Measurements from ENCODE around the gene TRIP10.

The TRIP10 gene

DNA sequence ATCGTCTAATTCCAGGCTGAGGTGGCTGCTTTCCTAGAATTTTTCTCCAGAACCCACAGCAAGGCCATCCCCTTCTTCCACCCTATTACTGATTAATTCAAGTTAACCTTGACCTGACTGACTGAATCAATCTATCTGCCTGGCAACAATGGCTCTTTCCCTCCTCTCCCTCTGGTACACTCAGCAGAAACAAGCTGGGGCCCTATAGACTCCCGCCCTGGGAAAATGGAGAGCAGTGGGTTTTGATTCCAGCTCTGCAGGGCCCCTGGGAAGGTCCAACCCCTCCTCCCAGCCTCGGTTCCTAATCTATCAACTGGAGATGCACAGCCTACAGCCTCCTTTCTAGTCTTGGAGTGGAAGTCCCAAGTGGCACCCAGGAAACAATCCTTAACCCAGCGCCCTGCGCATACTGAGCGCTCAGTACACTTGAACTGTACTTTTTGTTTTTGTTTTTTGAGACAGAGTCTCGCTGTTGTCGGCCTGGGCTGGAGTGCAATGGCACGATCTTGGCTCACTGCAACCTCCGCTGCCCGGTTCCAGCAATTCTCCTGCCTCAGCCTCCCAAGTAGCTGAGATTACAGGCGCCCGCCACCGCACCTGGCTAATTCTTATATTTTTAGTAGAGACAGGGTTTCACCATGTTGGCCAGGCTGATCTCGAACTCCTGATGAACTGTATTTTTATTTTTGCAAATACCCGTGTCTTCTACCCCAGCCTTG is 13.8 kb upstream of the TRIP10 start:
- DNase-seq (ENCODE audit: low spot score) = no peak

GRCh38 chr19:6728346-6728745 is 11.1 kb upstream of the TRIP10 start:
- DNase-seq (ENCODE audit: low spot score) = no peak

DNA sequence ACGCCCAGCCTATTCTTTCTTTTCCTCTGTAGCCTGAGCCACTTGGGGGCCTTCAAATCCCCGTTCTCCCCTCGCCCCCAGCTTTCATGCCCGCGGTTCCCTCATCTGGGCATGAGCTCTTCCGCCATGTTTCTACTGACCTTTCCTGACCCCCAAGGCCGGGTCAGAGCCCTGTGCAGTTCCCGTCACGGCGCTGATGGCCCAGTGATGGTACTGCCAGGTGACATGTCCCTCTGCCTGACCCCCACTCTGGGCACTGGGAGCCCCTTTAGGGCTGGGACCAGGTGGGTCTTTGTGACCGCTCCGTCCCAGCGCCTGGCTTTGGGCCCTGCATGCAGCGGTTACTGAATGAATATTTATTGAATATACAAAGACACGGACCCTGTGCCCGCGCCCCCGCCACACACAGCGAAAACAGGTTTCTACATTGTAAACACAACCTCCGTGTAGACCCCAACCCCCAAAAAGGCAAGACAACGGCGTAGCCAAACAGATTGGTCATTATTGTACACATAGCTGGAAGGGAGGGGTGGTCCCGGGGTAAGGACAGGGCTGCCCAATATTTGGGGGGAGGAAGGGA is 9.8 kb upstream of the TRIP10 start:
- DNase-seq (ENCODE audit: low spot score) = no peak

- no peak for DNase-seq (ENCODE audit: low spot score)
These were observed 9.2 kb upstream of the TRIP10 start for GRCh38 chr19:6730153-6730804.

DNA sequence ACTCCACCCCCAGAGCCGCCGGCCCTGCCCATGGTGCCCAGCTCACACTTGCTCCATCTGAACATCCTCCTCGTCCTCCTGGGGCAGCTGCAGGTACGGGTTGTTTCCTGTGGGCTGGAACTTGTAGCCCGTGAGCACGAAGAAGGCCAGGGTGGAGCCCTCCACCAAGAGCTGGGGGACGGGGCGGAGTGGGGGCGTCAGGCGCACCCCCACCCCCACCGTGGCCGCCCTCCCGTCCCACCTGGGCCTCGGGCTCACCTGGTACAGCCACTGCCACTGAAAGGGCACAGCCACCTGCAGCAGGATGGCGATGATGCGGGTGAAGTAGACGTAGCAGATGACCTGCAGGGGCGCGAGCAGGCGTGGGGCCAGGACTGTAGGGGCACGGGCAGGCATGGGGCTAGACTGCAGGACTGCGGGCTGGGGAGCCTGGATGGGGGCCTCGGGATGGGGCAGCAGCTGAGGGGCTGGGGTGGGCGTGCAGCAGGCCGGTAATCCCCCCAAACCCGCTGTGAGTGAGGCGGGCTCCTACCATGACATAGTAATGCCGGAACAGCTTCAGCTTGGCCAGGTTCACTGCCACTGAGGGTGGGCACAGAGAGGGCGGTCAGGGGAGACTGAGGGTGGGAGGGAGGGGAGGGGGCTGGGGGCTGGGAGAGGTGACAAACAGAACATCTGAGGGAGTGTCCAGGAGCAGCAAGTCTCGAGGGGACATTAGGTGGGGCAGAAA is 8.4 kb upstream of the TRIP10 start:
- no peak for DNase-seq (ENCODE audit: low spot score)

DNA sequence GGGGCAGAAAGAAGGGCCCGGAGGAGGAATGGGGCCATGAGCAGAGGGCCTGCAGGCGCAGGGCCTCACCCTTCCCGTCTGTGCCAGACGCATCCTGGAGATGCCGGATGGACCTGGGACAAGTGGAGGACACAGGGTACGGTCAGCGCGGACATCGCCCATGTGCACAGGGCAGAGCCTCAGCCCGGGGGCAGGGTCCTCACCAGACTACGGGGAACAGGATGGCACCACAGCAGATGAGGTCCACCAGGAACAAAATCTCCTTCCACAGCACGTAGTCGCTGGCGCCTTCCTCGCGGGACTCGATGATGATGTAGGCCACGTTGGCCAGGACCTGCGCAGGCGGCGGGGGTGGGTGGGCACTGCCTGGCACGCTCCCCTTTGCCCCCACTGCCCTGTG is 7.7 kb upstream of the TRIP10 start:
- no peak for DNase-seq (ENCODE audit: low spot score)

DNA sequence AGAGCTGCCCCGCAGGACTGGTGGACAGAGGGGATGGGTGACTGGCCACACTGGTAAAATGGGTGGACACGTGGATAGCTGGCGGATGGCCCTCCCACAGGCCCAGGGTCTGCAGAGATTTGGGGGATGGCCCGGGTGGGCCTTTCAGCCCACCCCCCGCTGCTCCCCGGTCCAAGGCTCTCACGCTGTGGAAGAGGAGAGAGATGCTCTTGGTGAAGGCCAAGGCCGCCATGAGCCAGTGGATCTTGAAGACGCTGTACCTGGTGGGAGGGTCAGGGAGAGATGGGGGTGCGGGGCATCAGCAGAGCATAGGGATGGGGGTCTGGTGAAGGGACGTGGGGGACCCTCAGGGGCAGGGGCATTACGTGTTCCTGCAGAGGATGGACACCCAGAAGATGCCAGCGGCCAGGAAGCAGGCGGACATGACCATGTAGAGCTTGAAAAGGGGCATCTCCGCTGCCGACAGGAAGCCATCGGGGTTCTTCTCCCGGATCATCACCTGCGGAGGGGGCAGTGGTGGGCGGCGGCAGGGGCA is 6.6 kb upstream of the TRIP10 start:
- no peak for DNase-seq (ENCODE audit: low spot score)

GRCh38 chr19:6733338-6734095 is 6.0 kb upstream of the TRIP10 start:
- no peak for DNase-seq (ENCODE audit: low spot score)

- DNase-seq (ENCODE audit: low spot score) = no peak
These were observed 5.3 kb upstream of the TRIP10 start for GRCh38 chr19:6734096-6734696.

GRCh38 chr19:6735181-6735911 is 4.1 kb upstream of the TRIP10 start:
- DNase-seq (ENCODE audit: low spot score) = no peak

DNA sequence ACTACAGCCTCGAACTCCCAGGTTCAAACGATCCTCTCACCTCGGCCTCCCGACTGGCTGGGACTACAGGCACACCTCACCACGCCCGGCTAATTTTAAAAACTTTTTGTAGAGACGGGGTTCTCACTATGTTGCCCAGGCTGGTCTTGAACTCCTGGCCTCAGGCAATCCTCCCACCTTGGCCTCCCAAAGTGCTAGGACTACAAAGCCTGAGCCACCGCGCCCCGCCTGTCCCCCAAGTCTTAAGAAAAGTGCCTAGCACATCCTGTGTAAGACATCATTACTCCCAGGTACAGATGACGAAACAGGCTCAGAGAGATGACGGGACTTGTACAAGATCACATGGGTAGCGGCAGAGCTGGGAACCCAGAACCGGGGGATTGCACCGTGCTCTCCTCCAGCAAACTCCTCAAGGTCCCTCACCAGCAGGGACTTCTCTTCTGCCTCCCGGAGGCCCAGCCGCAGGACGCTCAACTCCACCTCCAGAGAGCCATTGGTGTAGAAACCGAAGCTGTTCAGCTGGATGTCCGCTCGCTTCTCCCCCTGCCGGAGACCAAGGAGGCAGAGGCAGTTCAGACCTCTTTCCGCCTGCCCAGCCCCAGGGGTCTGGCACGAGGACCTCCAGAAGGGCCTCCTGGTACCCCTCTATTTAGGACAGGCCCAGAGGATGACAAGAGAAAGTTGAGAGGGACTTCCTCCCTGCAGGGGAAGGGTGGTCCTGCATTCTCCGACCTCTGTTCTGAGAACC is 3.1 kb upstream of the TRIP10 start:
- peak; percentile 89 for DNase-seq (ENCODE audit: low spot score)

DNA sequence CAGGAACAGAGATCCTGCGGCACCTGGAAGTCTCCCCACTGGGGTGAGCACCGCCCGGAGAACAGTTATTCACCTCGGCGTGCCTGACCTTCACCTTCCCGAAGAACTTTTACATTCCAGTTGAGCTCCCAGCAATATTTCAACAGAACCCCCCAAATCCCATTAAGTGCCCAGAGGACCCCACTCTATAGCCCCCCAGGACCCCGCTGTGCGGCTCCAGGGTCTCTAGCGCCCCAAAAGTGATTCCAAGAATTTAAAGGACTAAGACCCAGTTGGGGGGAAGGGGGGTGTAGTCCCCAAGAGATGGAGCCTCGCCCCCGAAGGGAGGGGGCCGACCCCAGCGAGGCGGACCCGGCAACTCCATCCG is 2.6 kb upstream of the TRIP10 start:
- no peak for DNase-seq (ENCODE audit: low spot score)

DNA sequence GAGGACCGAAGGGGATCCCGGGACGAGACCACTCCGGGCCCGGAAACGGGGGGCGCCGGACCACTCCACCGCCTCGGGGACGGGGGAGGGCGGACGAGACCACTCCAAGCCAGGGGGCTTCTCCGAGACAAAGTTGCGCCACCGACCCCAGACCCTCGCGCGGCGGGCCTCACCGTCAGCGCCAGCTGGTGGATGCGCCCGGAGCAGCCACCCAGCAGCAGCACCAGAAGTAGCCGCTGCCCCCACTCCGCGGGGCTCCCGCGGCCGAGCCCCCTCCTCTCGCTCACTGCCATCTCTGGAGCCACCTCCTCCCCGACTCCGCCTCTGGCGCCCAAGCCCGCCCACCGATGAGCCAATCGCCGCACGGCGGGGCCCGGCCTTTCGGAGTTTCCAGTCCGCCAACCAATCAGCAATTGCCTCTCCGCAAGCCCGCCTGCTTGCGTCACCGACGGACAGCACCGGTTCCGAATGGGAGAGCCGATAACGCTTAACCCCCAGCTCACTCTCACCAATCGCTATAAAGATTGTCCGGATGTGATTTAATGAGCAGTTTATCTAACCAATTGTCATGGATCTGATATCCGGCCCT is 2.1 kb upstream of the TRIP10 start, which contains the start of gene GPR108:
Gene GPR108, minus strand, starts transcription at position 297 of the 589 bp plus-strand sequence. Its CDS starts 4 bp downstream, at position 293.
- peak; percentile 100 for DNase-seq (ENCODE audit: low spot score)

- DNase-seq (ENCODE audit: low spot score) = peak; percentile 83
These were observed 1.4 kb upstream of the TRIP10 start for GRCh38 chr19:6737873-6738786.

DNA sequence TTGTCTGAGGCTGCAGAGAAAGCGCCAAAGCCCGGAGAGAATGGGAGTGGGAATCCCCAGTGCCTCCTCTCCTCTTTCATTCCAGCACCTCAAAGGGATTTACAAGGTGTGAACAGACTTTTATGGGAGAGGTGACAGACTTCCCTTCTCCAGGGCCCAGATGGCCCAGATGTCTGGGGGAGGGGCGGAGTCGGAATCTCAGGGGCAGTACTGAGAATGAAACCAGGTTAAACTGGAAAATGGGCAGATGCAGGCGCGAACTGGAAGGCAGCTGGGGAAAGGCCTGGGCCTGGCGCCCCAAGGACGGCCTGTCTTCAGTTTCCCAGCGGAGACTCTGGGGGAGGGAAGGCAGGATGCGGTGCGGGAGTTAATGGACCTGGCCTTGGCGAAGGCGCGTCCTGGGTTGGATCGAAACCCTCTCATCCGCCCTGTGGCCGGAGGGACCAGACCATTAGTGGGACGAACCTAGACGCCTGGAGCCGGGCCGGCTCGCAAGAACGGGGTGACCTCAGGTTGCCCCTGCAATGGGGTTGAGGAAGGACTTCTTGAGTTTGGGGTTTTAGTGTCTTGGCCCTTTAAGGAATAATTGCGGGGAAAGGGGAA is 592 bp upstream of the TRIP10 start:
- no peak for DNase-seq (ENCODE audit: low spot score)

DNA sequence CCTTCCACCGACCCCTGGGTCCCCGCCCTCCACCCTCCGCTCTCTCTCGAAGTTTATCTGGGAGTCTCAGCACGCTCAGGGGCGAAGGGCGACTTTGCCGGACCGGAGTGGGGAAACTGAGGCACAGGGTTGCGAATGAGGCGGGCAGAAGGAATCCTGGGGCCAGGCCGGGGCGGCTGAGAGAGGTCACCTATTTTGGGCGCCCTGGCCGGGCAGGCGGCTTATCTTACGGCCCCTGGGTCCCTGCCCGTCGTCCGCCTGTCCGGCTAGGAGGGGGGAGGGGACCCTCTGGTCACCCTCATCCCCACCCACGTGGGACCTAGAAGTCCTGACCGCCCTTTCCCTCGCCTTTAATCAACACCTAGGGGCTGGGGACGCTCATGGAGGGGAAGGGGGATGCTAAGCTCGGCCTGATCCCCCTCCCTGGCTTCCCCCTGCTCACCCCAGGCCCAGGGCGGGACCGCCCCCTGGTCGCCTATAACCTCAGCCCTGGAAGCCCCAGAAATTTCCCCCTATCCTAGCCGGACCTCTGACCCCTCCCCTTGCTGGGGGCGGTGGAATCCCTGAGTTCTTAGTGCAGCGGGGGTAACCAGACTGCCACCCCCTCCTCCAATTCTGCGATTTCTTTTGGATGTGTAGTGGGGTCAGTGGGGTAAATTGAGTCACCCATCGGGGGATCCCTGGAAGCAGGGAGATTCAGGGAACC is 556 bp downstream of the TRIP10 start:
- DNase-seq (ENCODE audit: low spot score) = peak; percentile 38
